Astrocyte of the hippocampus (primary cell): ENCODE results near the gene CITED4.
"Not testable (repeated sequence)": the region's sequence is repeated elsewhere in the genome, so short reads cannot be mapped to it uniquely, and the experiment has no call there.

Source experiments
- DNase-seq: peaks from one replicate; pipeline ENCODE4 v3.0.0; 2011; ENCODE audit warnings: low read depth, low spot score

Gene CITED4

GRCh38 chr1:40862008-40862863 is at the start of gene CITED4:
Gene CITED4 (minus strand): TSS chr1:40862363. CDS start chr1:40862127, 236 bp downstream.
- peak; percentile 97 for DNase-seq

- no peak for DNase-seq
These were observed 48.9 kb upstream of the CITED4 start for GRCh38 chr1:40911105-40911504.

- no peak for DNase-seq
These were observed 47.1 kb upstream of the CITED4 start for GRCh38 chr1:40909281-40909680.

GRCh38 chr1:40908350-40908749 is 46.2 kb upstream of the CITED4 start:
- DNase-seq, result no peak

GRCh38 chr1:40907899-40908298 is 45.7 kb upstream of the CITED4 start:
- no peak for DNase-seq

GRCh38 chr1:40906781-40907400 is 44.7 kb upstream of the CITED4 start:
- DNase-seq, result no peak

- DNase-seq, result no peak
These were observed 42.9 kb upstream of the CITED4 start for GRCh38 chr1:40905061-40905460.

GRCh38 chr1:40903106-40903505 is 40.9 kb upstream of the CITED4 start:
- no peak for DNase-seq

- peak; percentile 56 for DNase-seq
These were observed 40.0 kb upstream of the CITED4 start for GRCh38 chr1:40901886-40902852.

GRCh38 chr1:40899230-40899870 is 37.2 kb upstream of the CITED4 start:
- DNase-seq, result no peak

GRCh38 chr1:40898431-40898901 is 36.3 kb upstream of the CITED4 start:
- DNase-seq, result peak; percentile 73

- peak; percentile 58 for DNase-seq
These were observed 35.4 kb upstream of the CITED4 start for GRCh38 chr1:40897513-40897912.

- DNase-seq, result no peak
These were observed 34.3 kb upstream of the CITED4 start for GRCh38 chr1:40896482-40896881.

GRCh38 chr1:40895601-40896000 is 33.4 kb upstream of the CITED4 start:
- no peak for DNase-seq

- DNase-seq, result not testable (repeated sequence)
These were observed 32.7 kb upstream of the CITED4 start for GRCh38 chr1:40894858-40895257.

GRCh38 chr1:40894455-40894854 is 32.3 kb upstream of the CITED4 start:
- DNase-seq, result no peak

GRCh38 chr1:40893946-40894345 is 31.8 kb upstream of the CITED4 start:
- DNase-seq, result no peak

- DNase-seq, result no peak
These were observed 30.2 kb upstream of the CITED4 start for GRCh38 chr1:40892354-40892753.

- DNase-seq, result no peak
These were observed 28.6 kb upstream of the CITED4 start for GRCh38 chr1:40890771-40891170.

GRCh38 chr1:40887652-40888051 is 25.5 kb upstream of the CITED4 start:
- no peak for DNase-seq

GRCh38 chr1:40887012-40887378 is 24.8 kb upstream of the CITED4 start:
- no peak for DNase-seq
